ENCODE data around the gene FAM50A.

Gene FAM50A

DNA sequence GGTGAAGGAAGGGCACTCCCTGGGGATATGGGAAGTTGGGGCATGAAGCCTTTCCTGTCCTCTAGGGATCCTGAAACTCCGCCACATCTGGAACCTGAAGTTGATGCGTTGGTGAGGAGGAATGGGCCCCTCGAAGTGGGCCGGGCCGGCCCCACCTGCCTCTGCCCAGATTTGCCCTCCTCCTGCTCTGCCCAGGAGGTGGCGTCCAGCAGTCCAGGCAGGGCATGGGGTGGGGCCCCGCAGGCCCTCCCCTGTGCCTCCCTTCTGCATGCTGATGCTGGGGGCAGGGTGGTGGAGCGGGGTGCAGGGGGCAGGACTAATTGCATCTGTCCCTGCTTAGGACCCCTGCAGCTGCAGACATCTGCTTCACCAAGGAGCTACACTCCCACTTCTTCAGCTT lies 30.8 kb upstream of the FAM50A start:
- no peak for DNase-seq

DNA sequence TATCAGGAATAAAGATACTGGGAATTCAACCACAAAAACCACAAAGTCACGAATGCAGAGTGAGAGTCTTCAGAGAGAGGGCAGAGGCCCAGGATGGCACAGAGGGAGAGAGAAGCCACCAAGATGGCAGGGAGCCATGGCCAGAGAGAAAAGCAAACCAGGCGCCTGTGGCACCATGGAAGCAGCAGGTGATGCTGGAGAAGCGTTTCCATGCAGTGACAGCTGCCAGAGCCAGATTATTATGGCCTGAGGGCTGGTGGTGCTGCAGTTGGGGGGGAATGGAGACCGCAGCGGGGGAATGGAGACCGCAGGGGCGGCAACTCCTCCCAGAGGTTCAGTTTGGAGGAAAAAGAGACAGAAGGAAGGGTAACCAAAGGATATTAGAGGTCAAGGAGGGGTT lies 26.8 kb upstream of the FAM50A start:
- DNase-seq, result peak; percentile 11

- no peak for DNase-seq
These were observed 24.8 kb upstream of the FAM50A start for GRCh38 chrX:154419189-154419588.

GRCh38 chrX:154419688-154420401 lies 24.1 kb upstream of the FAM50A start:
- DNase-seq, result no peak

DNA sequence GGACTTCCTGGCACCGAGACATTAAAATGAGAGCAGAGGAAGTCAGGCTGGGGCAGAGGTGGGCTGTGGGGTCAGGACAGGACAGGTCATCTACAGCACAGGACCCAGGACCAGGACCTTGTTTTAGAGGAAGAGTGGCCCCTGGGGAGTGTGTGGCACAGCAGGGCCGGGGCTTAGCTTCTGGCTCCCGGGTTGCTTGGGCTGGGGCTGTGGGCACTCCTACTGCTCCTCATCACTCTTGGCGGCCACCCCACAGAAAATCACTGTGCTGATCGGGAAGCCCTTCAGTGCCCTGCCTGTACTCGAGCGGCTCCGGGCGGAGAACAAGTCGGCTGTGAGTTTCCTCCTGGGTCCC lies 23.6 kb upstream of the FAM50A start:
- no peak for DNase-seq

- no peak for DNase-seq
These were observed 16.8 kb upstream of the FAM50A start for GRCh38 chrX:154426916-154427770.

GRCh38 chrX:154428176-154429171 lies 15.5 kb upstream of the FAM50A start, which contains the start of gene ATP6AP1:
ATP6AP1 (plus strand) TSS chrX:154428677; CDS start chrX:154428693, 16 bp downstream.
- peak; percentile 42 for DNase-seq

GRCh38 chrX:154429711-154430110 lies 14.2 kb upstream of the FAM50A start:
- DNase-seq, result no peak

DNA sequence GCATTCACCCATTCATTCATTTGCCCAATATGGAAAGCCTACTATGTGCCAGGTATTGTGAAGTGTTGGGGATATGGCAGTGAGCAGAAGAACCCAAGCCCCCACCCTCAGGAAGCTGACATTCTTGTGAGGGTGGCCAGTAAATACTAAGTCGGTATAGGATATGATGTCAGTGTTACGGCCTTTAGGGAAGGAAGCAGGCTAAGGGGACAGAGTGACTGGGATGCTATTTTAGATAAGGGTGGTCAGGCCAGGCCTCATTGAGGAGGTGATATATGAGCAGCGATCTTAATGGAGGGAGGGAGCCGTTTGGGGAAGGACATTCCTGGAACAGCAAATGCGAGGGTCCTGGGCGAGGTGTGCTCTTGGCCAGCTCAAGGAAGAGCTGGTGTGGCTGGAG lies 13.5 kb upstream of the FAM50A start:
- no peak for DNase-seq

- DNase-seq, result no peak
These were observed 13.0 kb upstream of the FAM50A start for GRCh38 chrX:154430916-154431315.

DNA sequence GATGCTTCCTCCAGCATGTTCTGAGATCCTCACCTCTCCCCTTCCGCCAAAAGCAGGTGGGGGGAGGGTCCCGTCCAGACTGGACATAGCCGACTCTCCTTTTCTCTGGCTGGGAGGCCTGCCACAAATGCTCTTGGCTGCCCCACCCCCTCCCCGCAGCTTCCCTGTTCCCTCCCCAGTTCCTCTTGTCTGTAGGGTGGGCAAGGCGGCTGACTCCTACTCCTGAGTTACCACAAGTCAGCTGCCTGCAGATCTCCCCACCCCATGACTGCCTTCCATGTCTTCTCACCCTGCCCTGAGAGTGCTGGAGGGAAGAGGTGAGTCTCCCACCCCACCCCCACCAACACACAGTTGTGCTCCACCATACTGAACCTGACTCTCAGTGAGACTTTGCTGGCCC lies 12.6 kb upstream of the FAM50A start:
- no peak for DNase-seq

- no peak for DNase-seq
These were observed 11.7 kb upstream of the FAM50A start for GRCh38 chrX:154432210-154432609.

DNA sequence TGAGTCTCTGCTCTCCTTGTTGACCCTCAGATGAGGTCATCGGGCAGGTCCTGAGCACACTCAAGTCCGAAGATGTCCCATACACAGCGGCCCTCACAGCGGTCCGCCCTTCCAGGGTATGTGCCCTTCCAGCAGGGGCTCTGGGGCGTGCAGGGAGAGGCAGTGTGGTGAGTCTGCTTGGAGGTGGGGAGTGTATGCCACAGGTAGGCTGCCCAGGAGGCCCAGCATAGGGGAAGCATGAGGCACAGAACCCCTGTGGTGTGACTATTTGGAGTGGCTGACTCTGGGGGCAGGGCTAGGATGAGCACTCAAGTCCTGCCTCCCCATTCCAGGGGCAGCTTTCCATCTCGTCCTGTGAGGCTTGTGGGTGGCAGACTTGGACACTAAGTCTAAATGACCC lies 10.3 kb upstream of the FAM50A start:
- no peak for DNase-seq

- DNase-seq, result no peak
These were observed 9.4 kb upstream of the FAM50A start for GRCh38 chrX:154434394-154435168.

DNA sequence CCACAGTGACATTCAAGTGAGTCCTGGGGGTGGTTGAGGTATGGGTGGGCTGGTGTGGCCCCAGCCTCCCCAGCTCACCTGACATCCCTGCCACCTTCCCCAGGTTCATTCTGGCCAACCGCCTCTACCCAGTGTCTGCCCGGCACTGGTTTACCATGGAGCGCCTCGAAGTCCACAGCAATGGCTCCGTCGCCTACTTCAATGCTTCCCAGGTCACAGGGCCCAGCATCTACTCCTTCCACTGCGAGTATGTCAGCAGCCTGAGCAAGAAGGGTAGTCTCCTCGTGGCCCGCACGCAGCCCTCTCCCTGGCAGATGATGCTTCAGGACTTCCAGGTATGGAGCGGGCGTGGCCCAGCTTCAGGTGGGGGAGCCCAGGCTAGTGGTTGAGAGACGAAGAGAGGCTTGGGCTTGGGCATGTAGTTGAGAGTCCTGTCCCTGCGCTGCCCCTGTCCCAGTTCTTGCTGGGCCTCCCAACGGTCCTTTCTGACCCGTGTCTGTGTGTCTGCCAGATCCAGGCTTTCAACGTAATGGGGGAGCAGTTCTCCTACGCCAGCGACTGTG lies 8.7 kb upstream of the FAM50A start:
- no peak for DNase-seq

DNA sequence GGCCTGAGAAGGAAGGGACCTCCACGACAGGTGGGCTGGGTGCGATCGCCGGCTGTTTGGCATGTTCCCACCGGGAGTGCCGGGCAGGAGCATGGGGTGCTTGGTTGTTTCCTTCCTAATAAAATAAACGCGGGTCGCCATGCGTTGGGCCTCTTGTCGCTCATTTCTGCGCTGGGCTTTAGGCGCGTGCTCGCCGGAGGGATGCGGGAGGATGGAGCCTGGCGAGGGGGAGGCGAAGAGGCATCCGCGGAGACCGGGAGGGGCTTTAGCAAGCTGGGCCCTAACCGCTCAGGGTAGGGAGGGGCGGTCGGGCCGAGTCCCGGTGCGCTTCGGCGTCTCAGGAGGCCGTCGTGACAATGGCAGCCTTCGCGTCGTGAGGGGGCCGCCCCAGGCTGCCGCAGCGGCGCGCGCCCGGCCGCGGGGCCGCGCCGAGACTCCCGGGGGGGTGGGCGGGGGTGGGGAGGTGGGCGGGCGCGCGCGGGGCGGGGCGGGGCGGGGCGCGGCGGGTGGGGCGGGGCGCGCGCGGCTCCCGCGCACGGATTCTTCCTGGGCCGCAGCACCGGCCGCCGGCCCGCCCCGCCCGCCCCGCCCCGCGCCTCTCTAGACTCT lies 7.5 kb upstream of the FAM50A start:
- DNase-seq, result no peak

DNA sequence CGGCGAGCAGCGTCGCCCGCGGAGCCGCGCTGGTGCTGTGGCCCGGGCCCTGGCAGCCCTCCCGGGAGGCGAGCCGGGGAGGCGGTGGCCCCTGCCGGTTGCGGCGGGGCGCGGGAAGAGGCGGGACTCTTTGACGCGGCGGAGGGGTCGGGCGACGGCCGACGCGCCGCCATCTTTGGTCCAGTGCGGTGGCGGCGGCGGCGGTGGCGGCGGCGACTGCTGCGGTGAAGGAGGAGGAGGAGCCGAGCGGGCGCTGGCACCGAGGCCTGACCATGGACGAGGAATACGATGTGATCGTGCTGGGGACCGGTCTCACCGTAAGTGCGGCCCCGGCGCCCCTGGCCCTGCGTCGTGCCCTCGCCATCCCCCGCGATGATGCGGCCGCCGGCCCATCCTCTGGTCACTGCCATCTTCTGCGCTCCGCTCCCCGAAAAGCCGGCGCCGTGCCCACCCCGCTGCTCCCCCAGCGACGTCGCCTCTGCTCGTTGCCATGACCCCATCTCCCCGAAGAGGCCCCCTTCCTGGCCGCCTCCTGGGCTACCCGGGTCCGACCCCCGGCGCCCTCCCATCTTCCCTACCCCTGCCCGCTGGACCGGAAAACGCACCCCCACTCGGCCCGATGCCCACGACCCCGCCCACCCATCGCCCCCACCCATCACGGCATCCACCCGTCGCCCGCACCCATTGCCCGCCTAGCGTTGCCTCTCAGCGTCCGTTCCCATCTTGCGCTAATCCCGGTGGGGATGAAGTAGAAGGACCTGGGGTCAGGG lies 6.8 kb upstream of the FAM50A start, which contains the start of gene GDI1:
TSS of gene GDI1 (plus strand) at position 172 of the 770 bp plus-strand sequence. CDS start at position 273, 101 bp downstream.
- DNase-seq, result no peak

GRCh38 chrX:154437971-154438893 lies 5.7 kb upstream of the FAM50A start:
- no peak for DNase-seq

DNA sequence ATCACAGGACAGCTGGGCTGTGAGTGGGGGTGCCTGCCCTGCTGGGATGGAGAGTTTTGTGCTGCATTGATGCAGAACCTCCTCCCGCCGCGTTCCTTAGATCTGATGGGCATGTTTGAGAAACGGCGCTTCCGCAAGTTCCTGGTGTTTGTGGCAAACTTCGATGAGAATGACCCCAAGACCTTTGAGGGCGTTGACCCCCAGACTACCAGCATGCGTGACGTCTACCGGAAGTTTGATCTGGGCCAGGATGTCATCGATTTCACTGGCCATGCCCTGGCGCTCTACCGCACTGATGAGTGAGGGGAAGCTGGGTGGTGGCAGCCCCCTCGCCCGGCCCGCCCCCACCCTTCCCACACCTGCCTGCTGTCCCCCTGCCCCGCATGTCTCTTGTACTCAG lies 4.1 kb upstream of the FAM50A start:
- no peak for DNase-seq
